Measurements from ENCODE around the gene TNRC6C.

Gene TNRC6C

GRCh38 chr17:78154903-78155811, 196.7 kb downstream of the TNRC6C start:
- H3K27ac ChIP-seq = no peak overlapping the region
- TF ChIP-seq, protein P1, sequence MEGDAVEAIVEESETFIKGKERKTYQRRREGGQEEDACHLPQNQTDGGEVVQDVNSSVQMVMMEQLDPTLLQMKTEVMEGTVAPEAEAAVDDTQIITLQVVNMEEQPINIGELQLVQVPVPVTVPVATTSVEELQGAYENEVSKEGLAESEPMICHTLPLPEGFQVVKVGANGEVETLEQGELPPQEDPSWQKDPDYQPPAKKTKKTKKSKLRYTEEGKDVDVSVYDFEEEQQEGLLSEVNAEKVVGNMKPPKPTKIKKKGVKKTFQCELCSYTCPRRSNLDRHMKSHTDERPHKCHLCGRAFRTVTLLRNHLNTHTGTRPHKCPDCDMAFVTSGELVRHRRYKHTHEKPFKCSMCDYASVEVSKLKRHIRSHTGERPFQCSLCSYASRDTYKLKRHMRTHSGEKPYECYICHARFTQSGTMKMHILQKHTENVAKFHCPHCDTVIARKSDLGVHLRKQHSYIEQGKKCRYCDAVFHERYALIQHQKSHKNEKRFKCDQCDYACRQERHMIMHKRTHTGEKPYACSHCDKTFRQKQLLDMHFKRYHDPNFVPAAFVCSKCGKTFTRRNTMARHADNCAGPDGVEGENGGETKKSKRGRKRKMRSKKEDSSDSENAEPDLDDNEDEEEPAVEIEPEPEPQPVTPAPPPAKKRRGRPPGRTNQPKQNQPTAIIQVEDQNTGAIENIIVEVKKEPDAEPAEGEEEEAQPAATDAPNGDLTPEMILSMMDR (conservative IDR thresholded peaks at IDR 0.05) = no peak
- TF ChIP-seq ZFX (IDR thresholded peaks at IDR 0.05) = no peak
